Loucy (cell line): ENCODE data around the gene ENO1.

Experiments used
- H2AFZ ChIP-seq: fragments of 200-600 bp; sonication (generic); 2 replicates; pipeline ENCODE4 v1.6.0; 2016; ENCODE audit warnings: antibody characterized with exemption, mild to moderate bottlenecking, low read length, moderate library complexity
- H3F3A ChIP-seq: fragments of 200-600 bp; 2 replicates; pipeline ENCODE4 v1.6.0; 2016; ENCODE audit warnings: antibody characterized with exemption, low read depth, mild to moderate bottlenecking
- H3K27me3 ChIP-seq: fragments of 200-600 bp; sonication (generic); 2 replicates; pipeline ENCODE4 v1.6.1; 2014; ENCODE audit warnings: low read length, mild to moderate bottlenecking; ENCODE audit not compliant: insufficient read depth, poor library complexity, severe bottlenecking
- H3K36me3 ChIP-seq: fragments of 200-600 bp; sonication (generic); 2 replicates; pipeline ENCODE4 v1.6.1; 2016; ENCODE audit warnings: low read length; ENCODE audit not compliant: insufficient read depth
- H3K4me1 ChIP-seq: fragments of 200-600 bp; sonication (generic); 2 replicates; pipeline ENCODE4 v1.5.1; 2014; ENCODE audit warnings: low read length, mild to moderate bottlenecking; ENCODE audit not compliant: insufficient read depth, poor library complexity, severe bottlenecking
- H3K4me2 ChIP-seq: fragments of 200-600 bp; sonication (generic); 2 replicates; pipeline ENCODE4 v1.6.0; 2014; ENCODE audit warnings: antibody characterized with exemption, low read length, low read depth, mild to moderate bottlenecking; ENCODE audit not compliant: poor library complexity, severe bottlenecking
- H3K4me3 ChIP-seq: fragments of 200-600 bp; sonication (generic); 2 replicates; pipeline ENCODE4 v1.5.1; 2014; ENCODE audit warnings: low read length, mild to moderate bottlenecking, mixed read lengths; ENCODE audit not compliant: poor library complexity, severe bottlenecking
- H3K79me2 ChIP-seq: fragments of 200-600 bp; sonication (generic); 2 replicates; pipeline ENCODE4 v1.6.1; 2014; ENCODE audit warnings: low read length; ENCODE audit not compliant: insufficient read depth
- H3K9ac ChIP-seq: fragments of 200-600 bp; sonication (generic); 2 replicates; pipeline ENCODE4 v1.6.0; 2014; ENCODE audit warnings: mild to moderate bottlenecking, low read depth, low read length, moderate library complexity; ENCODE audit not compliant: poor library complexity, severe bottlenecking
- H3K9me2 ChIP-seq: fragments of 200-600 bp; sonication (generic); replicated peaks from 2 replicates; pipeline ENCODE4 v1.6.1; 2016; ENCODE audit warnings: low read depth, low read length, mixed read lengths
- H3K9me3 ChIP-seq: fragments of 200-600 bp; sonication (generic); 2 replicates; pipeline ENCODE4 v1.6.1; 2014; ENCODE audit warnings: mild to moderate bottlenecking, antibody characterized with exemption, low read length, low read depth; ENCODE audit not compliant: insufficient read depth
- H4K20me1 ChIP-seq: fragments of 200-600 bp; sonication (generic); 2 replicates; pipeline ENCODE4 v1.6.0; 2014; ENCODE audit warnings: antibody characterized with exemption, low read length, mild to moderate bottlenecking; ENCODE audit not compliant: insufficient read depth, poor library complexity, severe bottlenecking
- EZH2phosphoT487 ChIP-seq: fragments of 200-600 bp; IDR thresholded peaks from 2 replicates; pipeline ENCODE4 v1.6.1; 2018; ENCODE audit warnings: antibody characterized with exemption, mild to moderate bottlenecking, moderate library complexity, borderline replicate concordance
- TF ChIP-seq, protein P1 (sequence below): fragments of 200-600 bp; sonication (generic); conservative IDR thresholded peaks from 2 replicates; pipeline ENCODE4 v1.5.1; 2014; ENCODE audit warnings: mild to moderate bottlenecking, antibody characterized with exemption, low read length

Gene ENO1

GRCh38 chr1:8870103-8870502 lies 8.4 kb downstream of the ENO1 start:
- TF ChIP-seq EZH2phosphoT487 = no peak
- TF ChIP-seq, protein P1, sequence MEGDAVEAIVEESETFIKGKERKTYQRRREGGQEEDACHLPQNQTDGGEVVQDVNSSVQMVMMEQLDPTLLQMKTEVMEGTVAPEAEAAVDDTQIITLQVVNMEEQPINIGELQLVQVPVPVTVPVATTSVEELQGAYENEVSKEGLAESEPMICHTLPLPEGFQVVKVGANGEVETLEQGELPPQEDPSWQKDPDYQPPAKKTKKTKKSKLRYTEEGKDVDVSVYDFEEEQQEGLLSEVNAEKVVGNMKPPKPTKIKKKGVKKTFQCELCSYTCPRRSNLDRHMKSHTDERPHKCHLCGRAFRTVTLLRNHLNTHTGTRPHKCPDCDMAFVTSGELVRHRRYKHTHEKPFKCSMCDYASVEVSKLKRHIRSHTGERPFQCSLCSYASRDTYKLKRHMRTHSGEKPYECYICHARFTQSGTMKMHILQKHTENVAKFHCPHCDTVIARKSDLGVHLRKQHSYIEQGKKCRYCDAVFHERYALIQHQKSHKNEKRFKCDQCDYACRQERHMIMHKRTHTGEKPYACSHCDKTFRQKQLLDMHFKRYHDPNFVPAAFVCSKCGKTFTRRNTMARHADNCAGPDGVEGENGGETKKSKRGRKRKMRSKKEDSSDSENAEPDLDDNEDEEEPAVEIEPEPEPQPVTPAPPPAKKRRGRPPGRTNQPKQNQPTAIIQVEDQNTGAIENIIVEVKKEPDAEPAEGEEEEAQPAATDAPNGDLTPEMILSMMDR = no peak
- Histone ChIP-seq H3K36me3 (peaks cover 98% of the 10 kb centered on the region), H3K9ac (peak overlapping the region; percentile 99), H4K20me1 (peaks cover 99% of the 10 kb centered on the region), H2AFZ (no peak overlapping the region), H3K9me3 (no peaks in the 10 kb centered on the region), H3F3A (0 out of 2 replicates have a peak, but pooled peaks cover 11% of the 10 kb centered on the region), H3K4me1 (peaks cover 58% of the 10 kb centered on the region), H3K4me2 (peak overlapping the region; percentile 87), H3K27me3 (no peaks in the 10 kb centered on the region), H3K79me2 (peaks cover 100% of the 10 kb centered on the region), H3K9me2 (no peaks in the 10 kb centered on the region), H3K4me3 (peak overlapping the region; percentile 89)

GRCh38 chr1:8867878-8868567 lies 10.5 kb downstream of the ENO1 start:
- Histone ChIP-seq H3K79me2 (peaks cover 100% of the 10 kb centered on the region), H3K4me1 (peaks cover 65% of the 10 kb centered on the region), H3K9me3 (no peaks in the 10 kb centered on the region), H3K9ac (no peak overlapping the region), H3K9me2 (no peaks in the 10 kb centered on the region), H4K20me1 (peaks cover 100% of the 10 kb centered on the region), H3K27me3 (no peaks in the 10 kb centered on the region), H3K36me3 (peaks cover 98% of the 10 kb centered on the region), H3K4me2 (peak overlapping the region; percentile 39), H3K4me3 (peak overlapping the region; percentile 3), H3F3A (peaks cover 13% of the 10 kb centered on the region; the same call in 1 of the 2 replicates), H2AFZ (no peak overlapping the region)
- no peak for TF ChIP-seq EZH2phosphoT487
- TF ChIP-seq, protein P1 = no peak

DNA sequence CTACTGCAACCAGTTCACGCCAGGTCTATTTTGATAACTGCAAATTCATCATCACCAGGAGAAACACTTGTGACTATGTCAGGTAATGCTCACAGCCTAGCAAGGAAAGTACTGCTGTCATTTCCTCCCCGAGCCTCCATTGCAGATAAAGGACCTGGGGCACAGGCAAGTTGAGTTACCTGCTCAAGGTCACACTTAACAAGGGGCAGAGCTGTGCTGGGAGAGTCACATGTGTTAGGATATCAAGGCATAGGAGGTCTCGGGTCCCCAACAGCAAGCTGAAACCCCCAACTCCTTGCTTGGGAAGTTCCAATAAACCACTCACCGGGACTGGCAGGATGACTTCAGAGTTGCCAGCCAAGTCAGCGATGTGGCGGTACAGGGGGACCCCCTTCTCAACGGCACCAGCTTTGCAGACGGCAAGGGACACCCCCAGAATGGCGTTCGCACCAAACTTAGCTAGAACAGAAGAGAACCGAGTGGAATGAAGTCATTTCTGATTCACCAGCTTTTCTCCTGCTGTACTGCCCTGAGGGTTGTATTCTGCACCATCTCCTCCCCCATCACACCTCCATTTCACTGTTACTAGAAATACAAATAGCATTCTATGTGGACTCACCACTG lies 11.6 kb downstream of the ENO1 start:
- H3K36me3 ChIP-seq = peaks cover 98% of the 10 kb centered on the region
- H3K4me1 ChIP-seq = peaks cover 66% of the 10 kb centered on the region
- H3K79me2 ChIP-seq = peaks cover 100% of the 10 kb centered on the region
- H3K9me3 ChIP-seq = no peaks in the 10 kb centered on the region
- no peaks in the 10 kb centered on the region for H3K9me2 ChIP-seq
- H3K27me3 ChIP-seq = no peaks in the 10 kb centered on the region
- peaks cover 18% of the 10 kb centered on the region; the same call in 1 of the 2 replicates for H3F3A ChIP-seq
- no peak overlapping the region for H2AFZ ChIP-seq
- peak overlapping the region; percentile 39 for H3K4me2 ChIP-seq
- no peak overlapping the region for H3K9ac ChIP-seq
- TF ChIP-seq, protein P1 = no peak
- no peak for TF ChIP-seq EZH2phosphoT487
- peaks cover 99% of the 10 kb centered on the region for H4K20me1 ChIP-seq
- H3K4me3 ChIP-seq = no peak overlapping the region
